BE2C (cell line): ENCODE data around the gene PIP5KL1.

ENCODE experiments used
- DNase-seq: peaks from one replicate; pipeline ENCODE4 v3.0.0-alpha.2; 2020
- H3K27me3 ChIP-seq: fragments of 250-450 bp; sonication (Bioruptor Pico); 2 replicates; pipeline ENCODE4 v1.5.1; 2020; ENCODE audit warnings: mild to moderate bottlenecking
- H3K36me3 ChIP-seq: fragments of 250-450 bp; sonication (Bioruptor Pico); 2 replicates; pipeline ENCODE4 v1.5.1; 2020; ENCODE audit warnings: mild to moderate bottlenecking
- H3K4me1 ChIP-seq: fragments of 250-450 bp; sonication (Bioruptor Pico); 2 replicates; pipeline ENCODE4 v1.5.1; 2020
- H3K4me3 ChIP-seq: 2 replicates; pipeline ENCODE4 v1.5.1; 2011; ENCODE audit warnings: low read depth, low read length
- H3K9me3 ChIP-seq: fragments of 250-450 bp; sonication (Bioruptor Pico); 2 replicates; pipeline ENCODE4 v1.5.1; 2020
- CTCF ChIP-seq: IDR thresholded peaks from 2 replicates; pipeline ENCODE4 v1.5.1; 2012; ENCODE audit warnings: mild to moderate bottlenecking, low read depth, low read length

Gene PIP5KL1

GRCh38 chr9:127973169-127974000 is 42.8 kb upstream of the PIP5KL1 start:
- Histone ChIP-seq H3K36me3 (no peaks in the 10 kb centered on the region), H3K4me1 (peaks cover 64% of the 10 kb centered on the region), H3K4me3 (no peak overlapping the region), H3K9me3 (no peaks in the 10 kb centered on the region), H3K27me3 (no peaks in the 10 kb centered on the region)
- peak; percentile 39 for DNase-seq
- TF ChIP-seq CTCF: no peak

DNA sequence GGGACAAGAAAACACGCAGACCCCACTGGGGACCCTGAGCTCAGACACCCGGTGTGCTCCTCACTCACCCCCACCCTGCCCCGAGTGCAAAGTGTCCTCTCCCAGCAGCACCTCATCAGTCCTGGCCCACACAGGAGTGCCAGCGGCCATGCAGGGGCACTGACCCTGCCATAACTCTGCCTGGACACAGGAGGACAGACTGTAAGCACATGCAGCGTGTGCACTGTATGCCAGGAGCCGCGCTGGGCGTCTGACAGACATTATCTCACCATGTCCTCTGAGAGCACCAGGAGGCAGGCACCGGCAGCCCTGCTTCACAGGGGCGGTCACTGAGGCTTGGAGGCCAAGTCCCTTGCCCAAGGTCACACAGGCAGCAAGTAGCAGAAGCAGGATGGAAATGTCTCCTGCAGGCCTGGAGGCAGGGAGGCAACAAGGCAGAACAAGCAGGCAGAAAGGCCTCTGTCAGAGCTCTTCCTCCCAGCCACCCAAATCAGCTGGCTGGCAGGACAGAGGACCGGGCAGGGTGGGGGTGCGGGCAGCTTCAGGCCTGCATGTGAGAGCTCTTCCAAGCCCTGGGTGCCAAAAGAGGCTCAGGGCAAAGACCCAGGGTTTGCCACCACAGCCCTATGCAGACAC is 41.8 kb upstream of the PIP5KL1 start:
- Histone ChIP-seq H3K36me3 (no peaks in the 10 kb centered on the region), H3K4me3 (peak overlapping the region; percentile 4; the same call in 1 of the 2 replicates), H3K27me3 (no peaks in the 10 kb centered on the region), H3K9me3 (no peaks in the 10 kb centered on the region), H3K4me1 (peaks cover 65% of the 10 kb centered on the region)
- peak; percentile 12; the same call in 1 of the 2 replicates for TF ChIP-seq CTCF
- DNase-seq: peak; percentile 76

DNA sequence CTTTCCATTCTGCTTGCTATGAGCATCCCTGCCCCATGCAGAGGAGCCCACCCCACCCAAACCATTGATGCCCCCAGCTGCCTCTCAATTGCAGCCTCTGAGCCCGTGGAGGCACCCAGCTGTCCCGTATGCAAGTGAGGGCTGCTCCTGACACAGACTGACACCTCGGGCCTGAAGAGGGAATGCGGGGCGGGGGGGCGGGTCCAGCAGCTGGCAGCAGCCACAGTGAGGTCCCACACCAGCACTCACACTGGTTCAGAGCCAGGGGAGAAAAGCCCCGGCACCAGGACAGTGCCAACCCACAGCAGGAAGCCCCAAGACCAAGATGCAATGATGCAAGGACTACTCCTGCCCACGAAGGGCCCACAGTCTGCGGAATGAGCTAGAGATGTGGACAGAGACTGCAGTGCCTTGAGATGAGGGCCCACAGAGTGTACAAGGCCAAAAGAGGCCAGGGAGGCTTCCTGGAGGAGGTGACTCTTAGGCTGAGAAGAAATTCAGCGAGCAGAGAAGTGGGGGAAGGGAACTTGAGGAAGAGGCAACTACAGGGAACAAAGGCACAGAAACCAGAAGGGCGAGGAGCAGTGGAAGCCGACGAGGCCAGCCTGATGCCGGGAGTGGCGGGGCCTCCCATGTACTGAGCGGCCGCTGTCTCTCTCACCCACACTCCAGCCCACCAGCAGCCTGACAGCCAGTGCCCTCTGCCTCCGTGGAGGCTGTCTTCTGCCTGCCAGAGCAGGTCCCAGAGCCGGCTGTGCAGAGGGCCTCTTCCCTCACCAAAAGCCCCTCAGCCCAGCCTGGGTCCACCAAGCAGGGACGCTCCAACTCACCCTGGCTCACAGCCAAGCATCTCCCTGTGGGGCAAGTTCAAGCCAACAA is 41.0 kb upstream of the PIP5KL1 start:
- Histone ChIP-seq H3K9me3 (no peaks in the 10 kb centered on the region), H3K27me3 (no peaks in the 10 kb centered on the region), H3K4me1 (peaks cover 72% of the 10 kb centered on the region), H3K4me3 (peak overlapping the region; percentile 4; the same call in 1 of the 2 replicates), H3K36me3 (no peaks in the 10 kb centered on the region)
- DNase-seq: peak; percentile 57
- no peak for TF ChIP-seq CTCF

DNA sequence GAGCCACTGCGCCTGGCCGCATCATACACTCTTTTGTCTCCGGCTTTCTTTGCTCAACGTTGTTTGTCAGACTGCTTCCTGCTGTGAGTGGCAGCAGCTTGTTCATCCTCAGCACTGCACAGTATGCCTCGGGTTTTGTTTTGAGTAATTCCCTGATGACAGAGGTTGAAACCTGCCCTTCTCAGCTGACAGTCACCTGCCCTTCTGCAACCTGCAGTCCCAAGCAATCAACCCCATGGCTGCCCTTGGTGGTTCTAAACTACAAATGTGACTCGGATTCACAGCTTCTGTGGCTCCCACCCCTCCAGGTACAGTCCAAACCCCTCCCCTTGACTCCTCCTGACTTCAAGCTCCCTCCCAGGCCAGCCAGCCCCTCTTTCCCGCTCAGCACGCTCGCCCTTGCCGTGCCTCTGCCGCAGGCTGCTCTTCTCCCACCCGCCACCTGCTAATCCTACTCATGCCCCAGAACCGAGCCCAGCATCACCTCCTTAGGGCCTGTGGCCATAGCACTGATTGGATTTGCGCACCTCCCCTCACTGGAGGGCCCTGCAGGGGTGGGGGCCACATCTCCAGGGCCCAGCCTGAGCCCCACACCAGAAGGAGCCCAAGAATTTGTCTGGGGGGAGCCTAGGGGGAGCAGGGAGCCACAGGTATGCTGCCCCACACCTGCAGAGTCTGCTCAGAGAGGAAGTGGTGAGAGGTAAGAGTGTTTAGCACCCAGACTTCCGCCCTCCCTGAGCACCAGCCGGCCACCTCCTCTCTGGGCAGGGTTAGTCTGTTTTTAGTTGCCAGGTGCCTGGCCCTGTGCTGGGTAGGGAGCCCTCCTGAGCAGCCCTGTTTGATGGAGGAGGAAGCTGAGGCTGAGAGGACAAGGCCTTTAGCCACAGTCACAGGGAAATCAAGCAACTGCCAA is 40.1 kb upstream of the PIP5KL1 start:
- peaks cover 82% of the 10 kb centered on the region for H3K4me1 ChIP-seq
- no peak overlapping the region for H3K4me3 ChIP-seq
- H3K27me3 ChIP-seq: no peaks in the 10 kb centered on the region
- TF ChIP-seq CTCF: no peak
- no peaks in the 10 kb centered on the region for H3K9me3 ChIP-seq
- no peaks in the 10 kb centered on the region for H3K36me3 ChIP-seq
- DNase-seq: peak; percentile 11

DNA sequence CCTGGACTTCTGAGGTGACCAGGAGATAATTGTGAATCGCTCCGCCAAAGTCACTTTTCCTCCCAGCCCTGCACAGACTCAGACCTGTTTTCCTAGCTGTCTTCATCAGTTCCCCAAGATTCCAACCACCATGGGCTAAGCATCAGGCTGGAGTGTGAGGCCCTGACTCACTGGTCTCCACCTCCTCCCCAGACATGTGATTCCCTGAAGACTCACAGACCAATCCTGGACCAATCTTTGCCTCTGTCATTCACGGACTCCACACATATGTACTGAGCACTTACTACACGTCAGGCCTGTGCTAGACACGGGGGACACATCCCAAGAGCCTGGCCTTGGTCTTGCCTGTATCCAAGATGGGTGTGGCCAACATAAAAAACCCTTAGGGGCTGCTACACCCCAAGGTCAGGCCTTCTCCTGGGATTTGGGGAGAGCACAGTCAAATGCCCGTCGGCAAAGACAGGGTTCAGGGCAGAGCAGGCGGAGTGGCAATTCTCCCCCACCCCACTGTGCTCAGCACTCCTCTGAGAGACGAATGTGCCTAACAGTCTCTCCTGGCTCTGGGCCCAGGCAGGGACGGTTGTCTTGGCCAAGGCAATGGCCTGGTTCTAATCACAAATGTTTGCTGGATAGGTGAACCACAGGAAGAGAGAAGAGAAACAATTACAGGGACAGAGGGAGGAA is 38.3 kb upstream of the PIP5KL1 start:
- Histone ChIP-seq H3K36me3 (no peaks in the 10 kb centered on the region), H3K9me3 (no peaks in the 10 kb centered on the region), H3K4me3 (peak overlapping the region; percentile 5; the same call in 1 of the 2 replicates), H3K4me1 (peaks cover 78% of the 10 kb centered on the region), H3K27me3 (no peaks in the 10 kb centered on the region)
- peak; percentile 80 for DNase-seq
- no peak for TF ChIP-seq CTCF
